Fibroblast of villous mesenchyme (primary cell): ENCODE measurements around the gene CIDEA. TPM values are rescaled to one million over a fixed set of nuclear protein-coding genes. Genes with fewer than 3 reads are reported as not detected.

ENCODE experiments used
- DNase-seq: peaks from one replicate; pipeline ENCODE4 v3.0.0-alpha.2; 2010; ENCODE audit warnings: low read depth
- H3K4me3 ChIP-seq: 2 replicates; pipeline ENCODE4 v1.5.1; 2011; ENCODE audit warnings: low read depth, mild to moderate bottlenecking, low read length
- total RNA-seq: library from RNA; depleted of rRNA; stranded (reverse); fragments of >200 nt; gene quantifications from 2 replicates; pipeline ENCODE4 v1.2.3, GENCODE V29; 2012
- TF ChIP-seq, protein P1 (sequence below): IDR thresholded peaks from 2 replicates; pipeline ENCODE4 v1.5.1; 2012; ENCODE audit warnings: low read depth, mild to moderate bottlenecking, low read length; ENCODE audit not compliant: insufficient read depth

Gene CIDEA
- total RNA-seq, 1 donor, result not detected

DNA sequence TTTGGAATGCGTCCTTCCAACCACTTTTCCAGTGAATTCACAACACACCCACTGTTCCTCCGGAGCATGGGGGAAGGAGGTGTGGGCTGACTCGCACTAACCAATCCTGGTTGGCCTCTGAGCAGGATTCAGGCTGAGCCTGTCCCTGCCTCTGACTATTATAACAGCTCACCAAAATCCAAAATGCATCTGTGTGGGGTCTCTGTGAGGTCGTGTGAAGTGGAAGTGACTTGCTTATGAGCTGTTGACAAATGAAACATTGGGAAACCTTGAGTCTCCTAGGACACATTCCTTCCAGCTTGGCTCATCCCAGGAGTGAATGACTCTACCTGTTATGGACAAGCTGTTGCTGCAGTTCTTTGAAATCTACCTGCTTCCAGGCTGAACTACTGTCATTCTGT lies 1.5 kb downstream of the CIDEA start:
- peak; percentile 6 for DNase-seq
- H3K4me3 ChIP-seq, result no peak overlapping the region
- TF ChIP-seq, protein P1, sequence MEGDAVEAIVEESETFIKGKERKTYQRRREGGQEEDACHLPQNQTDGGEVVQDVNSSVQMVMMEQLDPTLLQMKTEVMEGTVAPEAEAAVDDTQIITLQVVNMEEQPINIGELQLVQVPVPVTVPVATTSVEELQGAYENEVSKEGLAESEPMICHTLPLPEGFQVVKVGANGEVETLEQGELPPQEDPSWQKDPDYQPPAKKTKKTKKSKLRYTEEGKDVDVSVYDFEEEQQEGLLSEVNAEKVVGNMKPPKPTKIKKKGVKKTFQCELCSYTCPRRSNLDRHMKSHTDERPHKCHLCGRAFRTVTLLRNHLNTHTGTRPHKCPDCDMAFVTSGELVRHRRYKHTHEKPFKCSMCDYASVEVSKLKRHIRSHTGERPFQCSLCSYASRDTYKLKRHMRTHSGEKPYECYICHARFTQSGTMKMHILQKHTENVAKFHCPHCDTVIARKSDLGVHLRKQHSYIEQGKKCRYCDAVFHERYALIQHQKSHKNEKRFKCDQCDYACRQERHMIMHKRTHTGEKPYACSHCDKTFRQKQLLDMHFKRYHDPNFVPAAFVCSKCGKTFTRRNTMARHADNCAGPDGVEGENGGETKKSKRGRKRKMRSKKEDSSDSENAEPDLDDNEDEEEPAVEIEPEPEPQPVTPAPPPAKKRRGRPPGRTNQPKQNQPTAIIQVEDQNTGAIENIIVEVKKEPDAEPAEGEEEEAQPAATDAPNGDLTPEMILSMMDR, result no peak

DNA sequence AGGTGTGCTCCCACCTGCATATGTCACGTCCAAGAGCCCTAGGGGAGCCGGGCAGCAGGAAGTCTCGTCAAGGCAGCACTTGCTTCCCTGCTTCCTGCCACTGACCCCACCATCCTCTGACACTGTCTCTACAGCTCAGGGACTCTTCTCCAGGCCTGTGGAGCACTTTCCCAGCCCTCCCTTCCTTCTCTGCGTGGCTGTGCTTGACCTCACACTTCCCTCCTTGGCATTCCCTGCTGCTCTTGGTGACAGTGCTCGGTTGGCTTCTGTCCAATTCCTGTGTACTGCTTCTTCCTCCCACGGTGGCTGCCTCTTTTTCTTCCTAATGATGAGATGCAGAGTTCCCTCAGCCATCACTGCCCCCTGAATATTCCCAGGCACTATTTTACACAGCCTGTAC lies 2.8 kb downstream of the CIDEA start:
- TF ChIP-seq, protein P1, result no peak

DNA sequence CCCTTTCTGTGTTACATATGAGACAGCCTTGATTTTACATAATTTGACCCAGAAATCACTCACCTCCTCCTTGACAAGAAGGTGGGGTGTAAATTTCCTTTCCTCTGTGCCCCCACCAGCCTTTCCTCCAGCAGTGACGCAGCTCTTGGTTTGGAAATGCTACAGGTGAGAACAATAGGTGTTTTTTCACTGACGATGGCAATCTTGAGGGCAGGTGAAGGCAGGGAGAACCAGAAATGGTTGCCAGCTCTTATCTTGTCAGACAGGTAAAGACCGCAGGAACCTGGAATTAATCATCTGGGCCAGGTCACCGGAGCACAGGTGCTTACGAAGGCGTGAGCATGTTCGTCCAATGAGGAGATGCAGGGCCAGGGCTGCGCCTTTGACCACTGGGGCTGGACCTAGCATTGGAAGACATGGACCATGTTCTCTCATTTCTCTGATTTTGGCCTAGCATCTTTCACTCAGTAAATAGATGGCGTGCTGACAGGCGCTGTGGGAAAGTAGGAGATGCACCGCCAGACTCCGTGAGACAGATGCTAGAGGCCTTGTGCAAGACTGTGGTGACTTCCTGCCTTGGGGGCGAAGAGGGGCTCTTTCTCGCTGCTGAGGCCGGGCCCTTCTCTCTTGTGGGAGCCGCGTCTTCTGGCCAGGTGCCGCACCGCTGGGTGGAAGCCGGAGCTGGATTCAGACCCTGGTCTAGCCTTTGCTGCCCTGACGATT lies 4.0 kb downstream of the CIDEA start:
- TF ChIP-seq, protein P1, result no peak
- H3K4me3 ChIP-seq, result no peak overlapping the region
- no peak for DNase-seq

More for the DNA sequence above, 2.8 kb downstream of the CIDEA start:
- no peak overlapping the region for H3K4me3 ChIP-seq
- no peak for DNase-seq

DNA sequence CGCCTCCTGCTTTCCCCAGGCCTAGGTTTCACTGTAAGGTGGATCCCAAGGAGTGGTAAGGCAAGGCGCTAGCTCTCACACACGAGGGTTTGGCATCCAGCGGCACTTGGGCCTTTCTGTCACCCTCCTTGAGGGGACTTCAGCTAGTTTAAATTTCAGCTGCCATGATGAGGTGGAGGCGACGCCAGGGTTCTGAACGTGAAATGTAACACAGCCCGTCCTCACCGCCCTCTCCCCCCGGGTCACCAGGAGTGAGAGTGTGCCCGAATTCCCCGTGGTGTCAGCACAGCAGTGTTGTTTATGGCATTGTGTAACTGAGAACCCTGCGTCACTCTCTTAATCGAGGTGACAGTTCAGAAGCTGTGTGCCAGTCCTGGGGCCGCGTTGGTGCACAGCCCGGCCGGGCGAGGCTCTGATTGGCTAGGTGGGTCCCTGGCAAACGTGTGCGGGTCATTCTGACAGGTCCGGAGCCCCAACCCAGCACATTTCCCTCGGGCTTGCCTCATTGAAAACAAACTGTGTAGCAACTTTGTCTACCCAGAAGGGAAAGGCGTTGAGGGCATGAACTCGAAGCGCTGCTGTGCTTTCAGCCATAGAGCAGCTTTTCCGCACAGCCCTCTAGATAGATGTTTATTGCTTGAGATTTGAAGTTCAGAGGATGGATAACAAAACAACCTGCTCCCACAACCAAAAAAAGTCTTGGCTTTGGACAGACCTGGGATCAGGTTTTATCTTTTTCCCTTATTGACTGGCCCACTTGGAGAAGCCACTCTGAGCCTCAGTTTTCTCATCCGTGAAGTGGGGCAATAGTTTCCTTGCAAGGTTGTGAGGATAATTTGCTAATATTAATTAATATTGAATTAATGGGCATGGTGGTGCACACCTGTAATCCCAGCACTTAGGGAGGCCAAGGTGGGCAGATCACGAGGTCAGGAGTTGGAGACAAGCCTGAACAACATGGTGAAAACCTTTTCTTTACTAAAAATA lies 4.9 kb downstream of the CIDEA start:
- H3K4me3 ChIP-seq, result no peak overlapping the region
- TF ChIP-seq, protein P1, result no peak
- no peak for DNase-seq

DNA sequence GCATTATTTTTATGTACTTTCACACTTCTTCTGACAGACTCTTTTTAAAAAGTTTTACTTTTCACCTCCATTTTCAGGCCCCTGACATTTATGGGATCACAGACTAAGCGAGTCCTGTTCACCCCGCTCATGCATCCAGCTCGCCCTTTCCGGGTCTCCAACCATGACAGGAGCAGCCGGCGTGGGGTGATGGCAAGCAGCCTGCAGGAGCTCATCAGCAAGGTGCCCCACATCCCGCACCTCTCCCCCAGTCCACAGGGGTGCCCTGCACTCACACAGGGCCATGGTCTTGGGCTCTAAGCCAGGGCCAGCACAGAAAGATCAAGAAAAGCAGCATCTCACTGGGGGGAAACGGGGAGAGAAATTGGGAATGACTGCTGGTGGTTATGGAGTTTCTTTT lies 8.6 kb downstream of the CIDEA start:
- H3K4me3 ChIP-seq, result no peak overlapping the region
- TF ChIP-seq, protein P1, result no peak
- no peak for DNase-seq

DNA sequence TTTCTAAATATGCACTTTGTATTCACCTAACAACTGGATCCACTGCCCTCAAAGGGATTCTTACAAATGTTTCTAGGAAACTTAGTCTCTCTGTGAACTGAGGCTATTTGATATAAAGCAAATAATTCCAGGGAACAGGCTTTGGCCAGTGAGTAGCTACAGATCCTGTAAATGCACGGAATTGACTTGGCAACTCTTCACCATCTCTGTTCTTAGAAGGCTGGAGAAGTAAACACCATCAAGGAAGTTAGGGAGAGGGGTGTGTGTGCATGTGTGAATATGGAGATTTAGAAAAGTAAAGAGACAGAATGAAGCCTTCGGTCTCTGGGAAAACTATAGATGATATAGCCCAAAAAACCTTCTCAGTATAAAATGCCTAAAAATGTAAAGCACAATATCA lies 10.7 kb downstream of the CIDEA start:
- no peak for DNase-seq
- TF ChIP-seq, protein P1, result no peak
- H3K4me3 ChIP-seq, result no peak overlapping the region
